IPS-NIHi11 (cell line): ENCODE measurements around the gene SFI1.
"Not testable (repeated sequence)": the region's sequence is repeated elsewhere in the genome, so short reads cannot be mapped to it uniquely, and the experiment has no call there.

ENCODE experiments used
- DNase-seq: peaks from one replicate; pipeline ENCODE4 v3.0.0; 2012; ENCODE audit warnings: mixed read lengths, low spot score

SFI1 gene

GRCh38 chr22:31635638-31636306 lies 139.4 kb downstream of the SFI1 start:
- peak; percentile 2 for DNase-seq

- DNase-seq = peak; percentile 11
Observed at GRCh38 chr22:31637447-31637890, 141.1 kb downstream of the SFI1 start.

- peak; percentile 2 for DNase-seq
Observed at GRCh38 chr22:31637891-31638618, 141.7 kb downstream of the SFI1 start.

GRCh38 chr22:31639436-31640039 lies 143.2 kb downstream of the SFI1 start:
- DNase-seq = peak; percentile 1

- DNase-seq = peak; percentile 14
Observed at GRCh38 chr22:31646186-31647019, 150.1 kb downstream of the SFI1 start.

- peak; percentile 0 for DNase-seq
Observed at GRCh38 chr22:31647066-31647465, 150.7 kb downstream of the SFI1 start.

- DNase-seq = no peak
Observed at GRCh38 chr22:31647523-31648320, 151.4 kb downstream of the SFI1 start.

- DNase-seq = no peak
Observed at GRCh38 chr22:31650391-31650790, 154.1 kb downstream of the SFI1 start.

- DNase-seq = no peak
Observed at GRCh38 chr22:31651664-31652063, 155.3 kb downstream of the SFI1 start.

GRCh38 chr22:31652088-31652487 lies 155.8 kb downstream of the SFI1 start:
- no peak for DNase-seq

GRCh38 chr22:31652911-31653684 lies 156.8 kb downstream of the SFI1 start:
- no peak for DNase-seq

- no peak for DNase-seq
Observed at GRCh38 chr22:31653944-31654343, 157.6 kb downstream of the SFI1 start.

GRCh38 chr22:31654408-31654807 lies 158.1 kb downstream of the SFI1 start:
- no peak for DNase-seq

GRCh38 chr22:31659246-31659645 lies 162.9 kb downstream of the SFI1 start:
- no peak for DNase-seq

- DNase-seq = not testable (repeated sequence)
Observed at GRCh38 chr22:31660860-31661341, 164.6 kb downstream of the SFI1 start.

GRCh38 chr22:31661851-31662667 lies 165.7 kb downstream of the SFI1 start, which contains the start of gene PISD:
Gene PISD (minus strand): TSS chr22:31662215. CDS start chr22:31662208, 7 bp downstream.
- DNase-seq = peak; percentile 97

GRCh38 chr22:31662668-31663037 lies 166.3 kb downstream of the SFI1 start:
- DNase-seq = no peak
